Peyer's patch (tissue), 4 donors: ENCODE data around the gene PNLIPRP2. TPM values are rescaled to one million over a fixed set of nuclear protein-coding genes. Genes with fewer than 3 reads are reported as not detected.
A peak's percentile ranks its signal among the peaks of the same experiment; 100 is the strongest.

ENCODE experiments used
- DNase-seq, 3 donors: peaks; one replicate each; pipeline ENCODE4 v3.0.0-alpha.2; 2017 to 2019
- H3K27ac ChIP-seq, 4 donors: fragments of 200-600 bp; sonication (generic); one replicate each; pipeline ENCODE4 v1.5.1; 2016 to 2019
- H3K27me3 ChIP-seq, 2 donors: fragments of 200-600 bp; sonication (generic); one replicate each; pipeline ENCODE4 v1.5.1; 2019
- H3K36me3 ChIP-seq, 3 donors: fragments of 200-600 bp; sonication (generic); one replicate each; pipeline ENCODE4 v1.5.1; 2016 to 2019
- H3K4me1 ChIP-seq, 4 donors: fragments of 200-600 bp; sonication (generic); one replicate each; pipeline ENCODE4 v1.5.1; 2016 to 2019
- H3K4me3 ChIP-seq, 4 donors: fragments of 200-600 bp; sonication (generic); 1 replicate in 3 of 4; 2 replicates in 1 of 4; pipeline ENCODE4 v1.5.1; 2016 to 2019; ENCODE audit warnings: mild to moderate bottlenecking in 1 of 4
- H3K9me3 ChIP-seq, 4 donors: fragments of 200-600 bp; sonication (generic); one replicate each; pipeline ENCODE4 v1.5.1; 2016 to 2019; ENCODE audit warnings: mild to moderate bottlenecking in 1 of 4
- CTCF ChIP-seq, 6 experiments: fragments of 450-650 bp in 4 of 6; fragments of 200-600 bp in 2 of 6; sonication (generic) in 1 of 6; IDR thresholded peaks; one replicate each; pipeline ENCODE4 v1.5.1; 2017 to 2019; ENCODE audit warnings: antibody characterized with exemption in 6 of 6, mild to moderate bottlenecking in 3 of 6, moderate library complexity in 1 of 6
- POLR2A ChIP-seq, 2 donors: fragments of 450-650 bp; IDR thresholded peaks; one replicate each; pipeline ENCODE4 v1.5.1; 2017; ENCODE audit warnings: antibody characterized with exemption in 2 of 2, mild to moderate bottlenecking in 2 of 2, moderate library complexity in 2 of 2
- total RNA-seq, 4 donors: library from RNA; depleted of rRNA; stranded (reverse); fragments of >200 nt; gene quantifications; one replicate each; pipeline ENCODE4 v1.1.0, GENCODE V29; 2016

Gene PNLIPRP2
- total RNA-seq, 4 donors from 2014 or later, result 9.9 to 161 (median 76.5) TPM

DNA sequence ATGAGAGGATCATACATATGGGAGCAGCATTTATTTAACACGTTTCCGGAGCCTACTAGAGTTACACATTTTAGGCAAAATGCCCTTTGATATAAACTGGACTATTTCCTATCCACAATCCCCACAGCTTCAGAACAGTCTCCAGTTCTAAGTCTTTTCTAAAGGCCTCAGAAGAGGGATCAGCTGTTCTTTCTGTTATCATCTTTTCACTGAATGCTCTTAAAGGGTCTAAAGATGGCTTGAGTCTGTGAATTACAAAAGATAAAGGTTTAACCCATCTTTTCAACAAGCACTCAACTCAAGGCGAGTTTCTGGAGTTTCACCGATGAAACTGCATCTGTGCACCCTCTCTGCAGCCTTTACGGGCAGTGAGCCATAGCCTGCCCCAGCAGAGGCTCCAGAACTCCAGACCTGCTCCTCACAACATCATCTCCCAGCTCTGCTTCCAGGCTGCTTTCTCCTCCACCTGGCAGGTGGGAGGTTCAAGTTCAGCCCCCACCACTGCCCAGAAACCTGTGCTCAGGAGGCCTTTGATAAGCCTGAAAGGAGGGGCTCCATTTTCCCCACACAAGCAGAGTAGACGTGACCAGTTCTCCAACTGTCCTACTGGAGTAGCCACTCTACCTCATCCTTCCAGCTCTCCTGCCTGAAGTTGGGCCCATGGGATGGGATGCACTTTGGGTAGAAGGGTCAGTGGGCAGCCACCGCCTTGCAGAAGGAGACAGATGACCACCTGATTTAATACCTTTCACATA lies 68.2 kb downstream of the PNLIPRP2 start:
- Histone ChIP-seq H3K36me3 (no peaks in the 10 kb centered on the region), H3K27me3 (no peaks in the 10 kb centered on the region), H3K27ac (no peak overlapping the region), H3K4me1 (no peaks in the 10 kb centered on the region), H3K9me3 (no peaks in the 10 kb centered on the region), H3K4me3 (no peak overlapping the region)
- no peak for TF ChIP-seq POLR2A (IDR thresholded peaks at IDR 0.05)
- TF ChIP-seq CTCF (IDR thresholded peaks at IDR 0.05), result no peak
- DNase-seq, result no peak

- TF ChIP-seq CTCF (IDR thresholded peaks at IDR 0.05) (no peak), POLR2A (IDR thresholded peaks at IDR 0.05) (no peak)
- Histone ChIP-seq H3K27me3 (no peaks in the 10 kb centered on the region), H3K4me3 (no peak overlapping the region), H3K27ac (no peak overlapping the region), H3K4me1 (no peaks in the 10 kb centered on the region), H3K9me3 (no peaks in the 10 kb centered on the region), H3K36me3 (no peaks in the 10 kb centered on the region)
- no peak for DNase-seq
Measured at GRCh38 chr10:116689744-116690143, 69.0 kb downstream of the PNLIPRP2 start.

GRCh38 chr10:116690356-116691322 lies 69.9 kb downstream of the PNLIPRP2 start:
- Histone ChIP-seq H3K4me1 (no peaks in the 10 kb centered on the region), H3K27me3 (no peaks in the 10 kb centered on the region), H3K4me3 (no peak overlapping the region), H3K9me3 (no peaks in the 10 kb centered on the region), H3K27ac (no peak overlapping the region), H3K36me3 (no peaks in the 10 kb centered on the region)
- no peak for TF ChIP-seq POLR2A (IDR thresholded peaks at IDR 0.05)
- TF ChIP-seq CTCF (IDR thresholded peaks at IDR 0.05), result peak in 3 of 6 experiments; percentile 15 to 36 (median 31)
- DNase-seq, result no peak

- H3K9me3 ChIP-seq, result no peaks in the 10 kb centered on the region
- no peaks in the 10 kb centered on the region for H3K27me3 ChIP-seq
- H3K4me3 ChIP-seq, result no peak overlapping the region
- no peaks in the 10 kb centered on the region for H3K4me1 ChIP-seq
- H3K27ac ChIP-seq, result no peak overlapping the region
- DNase-seq, result no peak
- TF ChIP-seq POLR2A (IDR thresholded peaks at IDR 0.05) (no peak), CTCF (IDR thresholded peaks at IDR 0.05) (no peak)
- no peaks in the 10 kb centered on the region for H3K36me3 ChIP-seq
Measured at GRCh38 chr10:116691635-116692034, 70.9 kb downstream of the PNLIPRP2 start.

DNA sequence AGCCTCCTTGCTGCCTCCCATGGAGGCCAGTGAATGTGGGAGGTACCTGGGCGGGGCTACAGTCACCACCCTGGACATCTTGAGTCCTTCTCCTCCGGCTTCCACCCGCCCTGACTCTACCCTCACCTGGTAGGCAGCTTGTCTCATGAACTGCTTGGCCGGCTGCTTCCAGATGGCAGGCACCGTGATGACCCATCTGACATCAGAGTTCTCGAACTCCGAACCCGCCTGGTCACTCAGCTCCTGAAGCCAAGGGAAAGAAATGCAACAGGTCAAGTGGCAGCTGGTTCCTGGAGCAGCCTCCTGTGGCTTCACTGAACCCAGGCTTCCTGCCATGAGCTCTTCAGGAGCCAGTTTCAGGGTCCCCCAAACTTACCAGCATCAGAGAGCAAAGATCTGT lies 71.5 kb downstream of the PNLIPRP2 start:
- Histone ChIP-seq H3K27me3 (no peaks in the 10 kb centered on the region), H3K27ac (no peak overlapping the region), H3K36me3 (no peaks in the 10 kb centered on the region), H3K4me3 (no peak overlapping the region), H3K4me1 (no peaks in the 10 kb centered on the region), H3K9me3 (no peaks in the 10 kb centered on the region)
- DNase-seq, result no peak
- TF ChIP-seq CTCF (IDR thresholded peaks at IDR 0.05) (no peak), POLR2A (IDR thresholded peaks at IDR 0.05) (no peak)
